GM12801 (cell line): ENCODE data around the gene CHPF.

Source experiments
- TF ChIP-seq, protein P1 (sequence below): IDR thresholded peaks from one replicate; pipeline ENCODE4 v1.5.1; 2011; ENCODE audit warnings: control low read depth; ENCODE audit not compliant: insufficient read length; ENCODE audit errors: extremely low read depth

The CHPF gene

DNA sequence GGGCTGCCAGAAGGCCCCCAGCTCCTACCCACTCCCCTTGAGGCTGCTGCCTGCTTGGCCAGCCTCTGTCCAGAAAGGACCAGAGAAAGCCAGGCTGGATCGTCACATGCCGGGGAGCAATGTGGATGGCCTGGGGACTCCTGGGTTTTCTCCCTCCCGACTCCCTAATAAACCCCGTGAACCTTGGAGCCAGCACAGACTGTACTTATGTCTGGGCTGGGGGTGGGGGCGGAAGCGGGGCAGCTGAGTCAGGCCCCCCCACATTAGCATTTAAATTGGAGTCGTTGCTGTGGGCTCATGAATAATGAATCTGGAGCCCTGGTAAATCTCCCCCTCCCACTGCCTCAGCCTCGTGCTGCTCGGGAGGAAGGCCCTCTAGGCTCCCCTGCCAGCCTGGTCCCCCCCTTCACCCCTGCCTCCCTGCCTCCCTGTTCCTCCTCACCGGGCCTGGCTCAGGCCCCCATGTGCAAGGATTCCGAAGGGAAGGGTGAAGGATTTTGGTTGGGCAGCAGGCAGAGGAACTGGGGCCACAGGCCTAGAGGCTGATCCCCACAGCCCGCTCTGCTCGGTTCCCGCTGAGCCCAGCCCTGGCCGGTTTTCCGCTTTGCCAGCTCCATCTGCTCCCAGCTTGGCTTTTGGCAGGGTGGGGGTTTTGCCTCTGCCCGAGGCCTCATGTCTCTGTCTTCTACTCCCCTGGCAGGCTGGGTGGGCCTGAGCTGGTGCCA is 36.6 kb downstream of the CHPF start:
- TF ChIP-seq, protein P1, sequence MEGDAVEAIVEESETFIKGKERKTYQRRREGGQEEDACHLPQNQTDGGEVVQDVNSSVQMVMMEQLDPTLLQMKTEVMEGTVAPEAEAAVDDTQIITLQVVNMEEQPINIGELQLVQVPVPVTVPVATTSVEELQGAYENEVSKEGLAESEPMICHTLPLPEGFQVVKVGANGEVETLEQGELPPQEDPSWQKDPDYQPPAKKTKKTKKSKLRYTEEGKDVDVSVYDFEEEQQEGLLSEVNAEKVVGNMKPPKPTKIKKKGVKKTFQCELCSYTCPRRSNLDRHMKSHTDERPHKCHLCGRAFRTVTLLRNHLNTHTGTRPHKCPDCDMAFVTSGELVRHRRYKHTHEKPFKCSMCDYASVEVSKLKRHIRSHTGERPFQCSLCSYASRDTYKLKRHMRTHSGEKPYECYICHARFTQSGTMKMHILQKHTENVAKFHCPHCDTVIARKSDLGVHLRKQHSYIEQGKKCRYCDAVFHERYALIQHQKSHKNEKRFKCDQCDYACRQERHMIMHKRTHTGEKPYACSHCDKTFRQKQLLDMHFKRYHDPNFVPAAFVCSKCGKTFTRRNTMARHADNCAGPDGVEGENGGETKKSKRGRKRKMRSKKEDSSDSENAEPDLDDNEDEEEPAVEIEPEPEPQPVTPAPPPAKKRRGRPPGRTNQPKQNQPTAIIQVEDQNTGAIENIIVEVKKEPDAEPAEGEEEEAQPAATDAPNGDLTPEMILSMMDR: no peak

DNA sequence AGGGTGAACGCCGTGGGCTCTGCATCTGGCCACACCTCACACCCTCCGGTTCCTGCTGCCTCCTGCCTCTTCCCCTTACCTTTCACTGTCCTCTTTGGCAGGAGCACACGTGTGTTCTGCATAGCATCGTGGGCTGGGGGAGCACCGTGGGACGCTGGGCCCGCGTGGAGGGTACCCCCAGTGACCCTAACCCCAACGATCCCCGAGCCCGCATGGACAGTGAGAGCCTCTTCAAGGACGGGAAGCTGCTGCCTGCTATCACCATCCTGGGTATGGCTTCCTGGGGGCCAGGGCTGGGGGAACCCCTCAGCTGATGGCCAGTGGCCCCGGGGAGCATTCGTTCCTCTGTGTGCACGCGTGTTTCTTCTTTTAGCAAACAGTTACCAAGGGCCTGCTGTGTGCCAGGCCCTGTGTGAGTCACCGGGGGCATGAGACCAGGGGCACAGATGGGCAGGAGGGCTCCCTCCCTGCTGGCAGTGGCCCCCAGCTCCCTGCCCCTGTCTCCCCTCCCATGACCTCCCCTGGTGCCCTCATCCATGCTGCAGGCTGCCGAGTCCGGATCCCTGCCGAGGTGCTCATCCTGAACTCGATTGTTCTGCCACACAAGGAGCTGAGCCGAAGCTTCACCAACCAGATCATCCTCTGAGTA is 37.3 kb downstream of the CHPF start:
- TF ChIP-seq, protein P1: no peak

DNA sequence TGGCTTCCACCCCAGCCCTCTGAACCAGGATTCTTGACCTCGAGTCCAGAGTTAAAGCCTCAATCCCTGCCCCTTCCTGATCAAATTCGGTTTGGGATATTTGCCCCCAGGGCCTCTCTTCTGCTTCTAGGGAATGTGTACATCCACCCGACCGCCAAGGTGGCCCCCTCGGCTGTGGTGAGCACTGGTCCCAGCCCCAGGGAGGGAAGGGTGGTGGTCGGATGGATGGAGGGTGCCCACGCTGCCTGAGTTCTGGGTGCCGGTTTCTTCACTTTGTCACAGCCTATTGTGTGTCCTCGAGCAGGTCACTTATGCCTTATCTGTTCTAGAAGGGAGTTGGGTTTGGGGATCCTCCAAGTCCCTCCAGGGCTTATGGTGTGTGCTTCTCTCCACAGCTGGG is 38.0 kb downstream of the CHPF start:
- TF ChIP-seq, protein P1: no peak

DNA sequence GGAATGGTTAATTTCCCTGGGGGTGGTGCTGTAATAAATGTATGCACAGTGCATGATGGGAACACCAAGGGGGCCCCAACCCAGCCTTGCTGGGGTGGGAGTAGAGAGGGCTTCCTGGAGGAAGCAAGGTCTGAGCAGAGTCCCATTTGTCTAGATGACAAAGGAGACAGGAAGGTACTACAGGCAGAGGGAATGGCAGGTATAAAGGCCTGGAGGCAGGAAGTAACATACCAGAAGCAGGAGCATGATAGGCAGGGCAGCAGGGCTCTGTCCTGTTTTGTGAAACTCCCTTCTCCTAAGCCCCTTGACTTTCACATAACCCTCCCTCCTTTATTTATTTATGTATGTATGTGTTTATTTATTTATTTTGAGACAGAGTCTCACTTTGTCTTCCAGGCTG is 41.0 kb downstream of the CHPF start:
- TF ChIP-seq, protein P1: no peak

DNA sequence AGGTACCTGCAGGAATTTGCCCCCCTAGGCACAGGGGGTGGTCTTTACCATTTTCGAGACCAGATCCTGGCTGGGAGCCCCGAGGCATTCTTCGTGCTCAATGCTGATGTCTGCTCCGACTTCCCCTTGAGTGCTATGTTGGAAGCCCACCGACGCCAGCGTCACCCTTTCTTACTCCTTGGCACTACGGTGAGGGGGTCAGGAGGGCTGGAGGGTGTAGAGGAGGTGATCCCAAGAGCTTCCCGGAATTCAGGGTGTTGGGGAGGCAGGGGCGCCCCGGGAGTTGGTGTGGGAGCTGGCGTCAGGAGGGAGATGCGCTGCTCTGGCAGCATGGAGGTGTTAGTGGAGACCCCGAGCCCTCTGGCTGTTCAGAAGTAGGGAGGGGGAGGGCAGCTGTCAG is 41.8 kb downstream of the CHPF start:
- TF ChIP-seq, protein P1: no peak

DNA sequence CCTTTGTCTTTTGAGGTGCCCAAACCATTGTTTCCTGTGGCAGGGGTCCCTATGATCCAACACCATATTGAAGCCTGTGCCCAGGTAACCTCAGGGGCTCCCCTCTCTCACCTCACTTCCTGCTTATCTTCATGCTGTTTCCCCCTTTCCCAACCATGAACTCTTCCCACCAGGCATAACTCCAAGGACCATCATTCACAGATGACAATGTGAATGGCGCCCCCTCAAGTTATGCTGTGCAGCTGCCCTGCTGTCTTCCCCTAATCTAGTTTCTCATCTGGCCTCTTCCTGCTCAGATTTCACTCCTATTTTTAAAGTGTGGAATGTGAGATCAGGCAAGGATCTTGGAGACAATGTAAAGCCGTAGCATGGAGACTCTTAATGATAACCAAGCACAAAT is 43.5 kb downstream of the CHPF start:
- TF ChIP-seq, protein P1: no peak

DNA sequence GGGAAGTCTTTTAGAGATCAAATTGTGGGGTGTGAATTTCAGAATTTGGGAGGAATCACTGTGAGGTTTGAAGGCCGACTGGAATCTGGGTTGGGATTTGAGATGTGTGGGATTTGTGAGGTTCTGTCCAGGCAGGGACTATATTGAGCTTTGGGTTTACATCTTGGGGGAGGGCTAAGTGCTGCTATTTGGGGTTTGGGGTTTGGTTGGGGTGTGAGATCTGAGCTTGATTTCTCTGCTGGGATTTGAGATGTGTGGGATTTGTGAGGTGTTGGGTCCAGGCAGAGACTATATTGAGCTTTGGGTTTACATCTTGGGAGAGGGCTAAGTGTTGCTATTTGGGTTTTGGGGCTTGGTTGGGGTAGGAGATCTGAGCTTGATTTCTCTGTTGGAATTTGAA is 44.1 kb downstream of the CHPF start:
- TF ChIP-seq, protein P1: no peak
